ENCODE measurements around the gene ACSL5. TPM values are rescaled to one million over a fixed set of nuclear protein-coding genes. Genes with fewer than 3 reads are reported as not detected.

Gene ACSL5
- total and polyA plus RNA-seq, 2 donors (not counting 3 experiments of a cell fraction or from before 2014, with no cell fraction given): 1.5 to 2.1 TPM

DNA sequence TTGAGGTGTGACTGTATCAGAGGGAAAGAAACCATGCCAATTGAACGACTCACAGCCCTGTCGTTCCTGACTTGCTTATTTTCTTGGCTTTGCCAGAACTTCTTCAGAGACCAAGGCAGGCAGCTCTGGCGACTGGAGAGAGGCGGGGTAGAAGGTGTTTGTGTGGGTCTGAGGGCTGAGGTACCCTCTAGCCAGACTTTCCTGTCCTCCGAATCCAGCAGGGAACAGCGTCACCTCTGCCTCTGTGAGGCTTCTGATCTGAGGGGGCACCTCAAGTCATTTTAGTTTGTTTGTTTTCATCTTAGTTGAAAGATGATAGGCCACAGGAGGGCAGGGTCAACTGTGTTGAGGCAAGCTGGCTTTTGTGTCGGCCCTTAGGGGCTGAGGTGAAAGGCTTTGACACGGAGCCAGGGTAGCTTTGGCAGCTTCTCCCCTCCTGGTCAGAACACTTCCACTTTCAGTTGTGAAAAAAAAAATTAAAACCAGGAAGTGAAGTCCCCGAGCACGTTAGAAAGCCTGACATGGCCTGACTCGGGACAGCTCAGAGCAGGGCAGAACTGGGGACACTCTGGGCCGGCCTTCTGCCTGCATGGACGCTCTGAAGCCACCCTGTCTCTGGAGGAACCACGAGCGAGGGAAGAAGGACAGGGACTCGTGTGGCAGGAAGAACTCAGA is 1.9 kb downstream of the ACSL5 start:
- no peak overlapping the region for H3K27ac ChIP-seq (ENCODE audit: insufficient read depth, low read depth, low read length)
- H3K4me1 ChIP-seq (ENCODE audit: control insufficient read depth, extremely low read depth, insufficient read depth, low read length): peaks cover 28% of the 10 kb centered on the region
- H3K9me1 ChIP-seq (replicated peaks; ENCODE audit: control insufficient read depth, extremely low read depth, insufficient read depth, low read length): no peaks in the 10 kb centered on the region
- CTCF ChIA-PET: interaction anchor here (1.2 to 3.9 kb wide), 6 partner anchors 8 to 96 kb away, joined by 3 to 22 read pairs (median 5); no protein-coding TSS in a partner anchor
- H3K9ac ChIP-seq (replicated peaks; ENCODE audit: extremely low read depth, insufficient read depth, low read length): peak overlapping the region; percentile 12
- TF ChIP-seq POLR2A (IDR thresholded peaks at IDR 0.05; ENCODE audit: low read depth, low read length): no peak
- no peak for TF ChIP-seq FOS (IDR thresholded peaks at IDR 0.05; ENCODE audit: borderline replicate concordance, insufficient read depth, low read length)
- no peak for TF ChIP-seq JUN (IDR thresholded peaks at IDR 0.05; ENCODE audit: borderline replicate concordance, insufficient read depth, insufficient read length, low read depth)
- TF ChIP-seq MYC (IDR thresholded peaks at IDR 0.05; ENCODE audit: low read depth, low read length): no peak
- TF ChIP-seq, protein P1, sequence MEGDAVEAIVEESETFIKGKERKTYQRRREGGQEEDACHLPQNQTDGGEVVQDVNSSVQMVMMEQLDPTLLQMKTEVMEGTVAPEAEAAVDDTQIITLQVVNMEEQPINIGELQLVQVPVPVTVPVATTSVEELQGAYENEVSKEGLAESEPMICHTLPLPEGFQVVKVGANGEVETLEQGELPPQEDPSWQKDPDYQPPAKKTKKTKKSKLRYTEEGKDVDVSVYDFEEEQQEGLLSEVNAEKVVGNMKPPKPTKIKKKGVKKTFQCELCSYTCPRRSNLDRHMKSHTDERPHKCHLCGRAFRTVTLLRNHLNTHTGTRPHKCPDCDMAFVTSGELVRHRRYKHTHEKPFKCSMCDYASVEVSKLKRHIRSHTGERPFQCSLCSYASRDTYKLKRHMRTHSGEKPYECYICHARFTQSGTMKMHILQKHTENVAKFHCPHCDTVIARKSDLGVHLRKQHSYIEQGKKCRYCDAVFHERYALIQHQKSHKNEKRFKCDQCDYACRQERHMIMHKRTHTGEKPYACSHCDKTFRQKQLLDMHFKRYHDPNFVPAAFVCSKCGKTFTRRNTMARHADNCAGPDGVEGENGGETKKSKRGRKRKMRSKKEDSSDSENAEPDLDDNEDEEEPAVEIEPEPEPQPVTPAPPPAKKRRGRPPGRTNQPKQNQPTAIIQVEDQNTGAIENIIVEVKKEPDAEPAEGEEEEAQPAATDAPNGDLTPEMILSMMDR (IDR thresholded peaks at IDR 0.05; ENCODE audit: extremely low read depth in 1 of 2, insufficient read depth in 1 of 2, low read depth in 1 of 2, low read length in 2 of 2): no peak
- TF ChIP-seq POLR2AphosphoS5 (IDR thresholded peaks at IDR 0.05; ENCODE audit: insufficient read depth, low read depth, low read length): no peak
- no peak for TF ChIP-seq EZH2 (IDR thresholded peaks at IDR 0.05; ENCODE audit: borderline replicate concordance, low read depth, low read length, severe bottlenecking)
- TF ChIP-seq, protein P2, sequence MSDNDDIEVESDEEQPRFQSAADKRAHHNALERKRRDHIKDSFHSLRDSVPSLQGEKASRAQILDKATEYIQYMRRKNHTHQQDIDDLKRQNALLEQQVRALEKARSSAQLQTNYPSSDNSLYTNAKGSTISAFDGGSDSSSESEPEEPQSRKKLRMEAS (IDR thresholded peaks at IDR 0.05; ENCODE audit: insufficient read depth, insufficient read length): no peak
- TF ChIP-seq GATA2 (IDR thresholded peaks at IDR 0.05; ENCODE audit: insufficient read depth, insufficient read length, low read depth, low read length): no peak
- dilution Hi-C loops (cut with MboI; ENCODE audit: extremely low pct_ligation_motif_present, low sequenced_read_pairs) (no loop called here), intact Hi-C loops (cut with micrococcal nuclease) (loop anchor here (1.0 kb wide), 1 partner anchor 14 kb away; no protein-coding TSS in a partner anchor)
- no TSS peak for BruUV-seq (replicated peaks)
- no peaks in the 10 kb centered on the region for H3K79me2 ChIP-seq (ENCODE audit: control insufficient read depth, insufficient read depth, low read length)
- H3K36me3 ChIP-seq (ENCODE audit: control insufficient read depth in 2 of 2, extremely low read depth in 1 of 2, insufficient read depth in 2 of 2, low read length in 2 of 2): no peaks in the 10 kb centered on the region
- peak overlapping the region; percentile 3 for H3K4me2 ChIP-seq (ENCODE audit: insufficient read depth, low read length)
- H3K9me3 ChIP-seq (replicated peaks; ENCODE audit: control insufficient read depth, insufficient read depth, low read length): no peaks in the 10 kb centered on the region
- POLR2A ChIA-PET: no interaction called here
- peak overlapping the region; percentile 97 for H2AFZ ChIP-seq (ENCODE audit: low read depth, low read length)
- no peak overlapping the region for H3K4me3 ChIP-seq (replicated peaks in 1 of 3; ENCODE audit: insufficient read depth in 1 of 3, low read depth in 1 of 3, low read length in 3 of 3)
- FAIRE-seq (peak; percentile 76), DNase-seq (ENCODE audit: low read depth, low spot score) (peak; percentile 45)
- no peaks in the 10 kb centered on the region for H4K20me1 ChIP-seq (replicated peaks; ENCODE audit: control insufficient read depth, extremely low read depth, insufficient read depth, low read length)
- no peaks in the 10 kb centered on the region for H3K27me3 ChIP-seq (ENCODE audit: control insufficient read depth in 2 of 2, insufficient read depth in 2 of 2, low read length in 2 of 2)

Data from endothelial cell of umbilical vein (primary cell).